ENCODE results near the gene RIMS1. TPM values are rescaled to one million over a fixed set of nuclear protein-coding genes. Genes with fewer than 3 reads are reported as not detected.
"Not testable (repeated sequence)": the region's sequence is repeated elsewhere in the genome, so short reads cannot be mapped to it uniquely, and the experiment has no call there.

RIMS1 gene
- total and polyA plus RNA-seq, 12 donors, result 0.07 to 2.8 (median 0.20) TPM; not detected in 3

GRCh38 chr6:72321788-72322187 is 435.4 kb downstream of the RIMS1 start:
- H3K27me3 ChIP-seq, result no peaks in the 10 kb centered on the region
- DNase-seq (no peak), ATAC-seq (no peak)
- no peak for TF ChIP-seq CTCF (IDR thresholded peaks at IDR 0.05)
- H3K27ac ChIP-seq, result no peak overlapping the region
- H3K9me3 ChIP-seq, result no peaks in the 10 kb centered on the region
- intact Hi-C loops (cut with DNase I), result no loop called here
- no peaks in the 10 kb centered on the region for H3K4me1 ChIP-seq
- no peaks in the 10 kb centered on the region for H3K36me3 ChIP-seq
- H3K4me3 ChIP-seq, result no peak overlapping the region

- H3K9me3 ChIP-seq, result no peaks in the 10 kb centered on the region
- H3K36me3 ChIP-seq, result no peaks in the 10 kb centered on the region
- H3K27me3 ChIP-seq, result no peaks in the 10 kb centered on the region
- no peak overlapping the region for H3K4me3 ChIP-seq
- intact Hi-C loops (cut with DNase I), result no loop called here
- no peak for TF ChIP-seq CTCF (IDR thresholded peaks at IDR 0.05)
- H3K27ac ChIP-seq, result no peak overlapping the region
- 41 to 53% methylated on average over 2 of the region's 2 CpGs for WGBS, 2 donors
- DNase-seq (no peak), ATAC-seq (no peak)
- no peaks in the 10 kb centered on the region for H3K4me1 ChIP-seq
Observed at GRCh38 chr6:72322771-72323170, 436.4 kb downstream of the RIMS1 start.

GRCh38 chr6:72324591-72324990 is 438.2 kb downstream of the RIMS1 start:
- no peak for TF ChIP-seq CTCF (IDR thresholded peaks at IDR 0.05)
- Histone ChIP-seq H3K27me3 (no peaks in the 10 kb centered on the region), H3K9me3 (no peaks in the 10 kb centered on the region), H3K27ac (no peak overlapping the region), H3K36me3 (no peaks in the 10 kb centered on the region), H3K4me1 (no peaks in the 10 kb centered on the region), H3K4me3 (no peak overlapping the region)
- 73 to 84% methylated on average over 4 of the region's 4 CpGs for WGBS, 2 donors
- no peak for DNase-seq
- ATAC-seq, result no peak
- intact Hi-C loops (cut with DNase I), result no loop called here

GRCh38 chr6:72328775-72329174 is 442.4 kb downstream of the RIMS1 start:
- Histone ChIP-seq H3K27ac (no peak overlapping the region), H3K36me3 (no peaks in the 10 kb centered on the region), H3K4me3 (no peak overlapping the region), H3K9me3 (no peaks in the 10 kb centered on the region), H3K4me1 (no peaks in the 10 kb centered on the region), H3K27me3 (no peaks in the 10 kb centered on the region)
- intact Hi-C loops (cut with DNase I), result no loop called here
- WGBS, 2 donors, result 73 to 77% methylated on average over 1 of the region's 1 CpG
- ATAC-seq (no peak), DNase-seq (no peak)
- TF ChIP-seq CTCF (IDR thresholded peaks at IDR 0.05), result no peak

GRCh38 chr6:72335203-72335602 is 448.9 kb downstream of the RIMS1 start:
- DNase-seq; H3K4me1 ChIP-seq; ATAC-seq; intact Hi-C loops (cut with DNase I); H3K27me3 ChIP-seq; H3K4me3 ChIP-seq; H3K36me3 ChIP-seq; H3K27ac ChIP-seq: not testable (repeated sequence)
- peaks cover 0 to 13% (median 0%) of the 10 kb centered on the region in 11 donors for H3K9me3 ChIP-seq
- WGBS, 2 donors, result 89 to 92% methylated on average over 2 of the region's 2 CpGs

Measured in heart right ventricle (tissue), 16 donors.